H1 (cell line): ENCODE data around the gene CMYA5.

Source experiments
- CREB1 ChIP-seq: IDR thresholded peaks from 2 replicates; pipeline ENCODE4 v1.6.1; 2012; ENCODE audit warnings: inconsistent platforms
- EGR1 ChIP-seq: IDR thresholded peaks from 2 replicates; pipeline ENCODE4 v1.6.1; 2011; ENCODE audit warnings: low read depth, low read length, borderline replicate concordance
- GABPA ChIP-seq: IDR thresholded peaks from 2 replicates; pipeline ENCODE4 v1.6.1; 2011; ENCODE audit warnings: mild to moderate bottlenecking, low read length, moderate library complexity, borderline replicate concordance; ENCODE audit not compliant: insufficient read depth
- POLR2AphosphoS5 ChIP-seq: IDR thresholded peaks from 2 replicates; pipeline ENCODE4 v1.6.1; 2011; ENCODE audit warnings: low read depth, low read length
- RFX5 ChIP-seq: IDR thresholded peaks from 2 replicates; pipeline ENCODE4 v1.6.1; 2011; ENCODE audit warnings: low read depth, low read length, improper control_type of control experiment, borderline replicate concordance
- SP1 ChIP-seq: IDR thresholded peaks from 2 replicates; pipeline ENCODE4 v1.6.1; 2011; ENCODE audit warnings: low read depth, low read length
- TBP ChIP-seq: IDR thresholded peaks from 2 replicates; pipeline ENCODE4 v1.6.1; 2011; ENCODE audit warnings: low read depth, low read length, improper control_type of control experiment
- TCF12 ChIP-seq: IDR thresholded peaks from 2 replicates; pipeline ENCODE4 v1.6.1; 2011; ENCODE audit warnings: low read depth, mild to moderate bottlenecking, low read length
- TF ChIP-seq, protein P1 (sequence below): IDR thresholded peaks from 2 replicates; pipeline ENCODE4 v1.6.1; 2012; ENCODE audit warnings: inconsistent platforms
- TF ChIP-seq, protein P2 (sequence below), 3 experiments: IDR thresholded peaks; 1 replicate in 2 of 3; 2 replicates in 1 of 3; pipeline versions ENCODE4 v1.5.1 to v1.6.1; 2011; ENCODE audit warnings: low read length in 3 of 3, mild to moderate bottlenecking in 3 of 3, inconsistent platforms in 2 of 3, low read depth in 1 of 3, moderate library complexity in 1 of 3; ENCODE audit not compliant: insufficient read depth in 1 of 3; ENCODE audit errors: control extremely low read depth in 1 of 3
- TF ChIP-seq, protein P3 (sequence below): IDR thresholded peaks from 2 replicates; pipeline ENCODE4 v1.6.1; 2012; ENCODE audit warnings: low read length, inconsistent platforms
- TF ChIP-seq, protein P4 (sequence below): IDR thresholded peaks from 2 replicates; pipeline ENCODE4 v1.6.1; 2011; ENCODE audit warnings: low read length, improper control_type of control experiment

DNA sequence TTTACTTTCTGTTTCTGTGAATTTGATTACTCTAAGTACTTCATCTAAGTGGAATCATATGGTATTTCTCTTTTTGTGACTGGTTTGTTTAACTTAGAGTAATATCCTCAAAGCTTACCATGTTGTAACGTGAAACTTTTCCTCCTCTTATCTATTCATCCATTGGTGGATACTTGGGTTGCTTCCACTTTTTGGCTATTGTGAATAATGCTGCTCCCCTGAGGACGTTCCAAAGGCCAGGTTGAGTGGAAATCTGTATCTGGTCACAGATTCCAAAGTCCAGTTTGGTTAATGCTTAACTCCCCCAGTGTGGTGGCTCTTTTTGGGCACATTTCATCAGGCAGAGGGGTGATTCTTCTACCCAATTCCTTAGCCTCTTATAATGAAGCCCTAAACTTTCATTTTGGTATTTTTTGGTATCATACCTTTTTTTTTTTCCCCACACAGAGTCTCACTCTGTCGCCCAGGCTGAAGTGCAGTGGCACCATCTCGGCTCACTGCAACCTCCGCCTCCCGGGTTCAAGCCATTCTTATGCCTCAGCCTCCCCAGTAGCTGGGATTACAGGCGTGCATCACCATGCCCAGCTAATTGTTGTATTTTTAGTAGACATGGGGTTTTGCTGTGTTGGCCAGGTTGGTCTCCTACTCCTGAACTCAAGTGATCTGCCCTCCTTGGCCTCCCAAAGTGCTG, 65.4 kb downstream of the CMYA5 start:
- no peak for TF ChIP-seq CREB1
- no peak for TF ChIP-seq SP1
- TF ChIP-seq, protein P1, sequence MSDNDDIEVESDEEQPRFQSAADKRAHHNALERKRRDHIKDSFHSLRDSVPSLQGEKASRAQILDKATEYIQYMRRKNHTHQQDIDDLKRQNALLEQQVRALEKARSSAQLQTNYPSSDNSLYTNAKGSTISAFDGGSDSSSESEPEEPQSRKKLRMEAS, result no peak
- TF ChIP-seq, protein P2, sequence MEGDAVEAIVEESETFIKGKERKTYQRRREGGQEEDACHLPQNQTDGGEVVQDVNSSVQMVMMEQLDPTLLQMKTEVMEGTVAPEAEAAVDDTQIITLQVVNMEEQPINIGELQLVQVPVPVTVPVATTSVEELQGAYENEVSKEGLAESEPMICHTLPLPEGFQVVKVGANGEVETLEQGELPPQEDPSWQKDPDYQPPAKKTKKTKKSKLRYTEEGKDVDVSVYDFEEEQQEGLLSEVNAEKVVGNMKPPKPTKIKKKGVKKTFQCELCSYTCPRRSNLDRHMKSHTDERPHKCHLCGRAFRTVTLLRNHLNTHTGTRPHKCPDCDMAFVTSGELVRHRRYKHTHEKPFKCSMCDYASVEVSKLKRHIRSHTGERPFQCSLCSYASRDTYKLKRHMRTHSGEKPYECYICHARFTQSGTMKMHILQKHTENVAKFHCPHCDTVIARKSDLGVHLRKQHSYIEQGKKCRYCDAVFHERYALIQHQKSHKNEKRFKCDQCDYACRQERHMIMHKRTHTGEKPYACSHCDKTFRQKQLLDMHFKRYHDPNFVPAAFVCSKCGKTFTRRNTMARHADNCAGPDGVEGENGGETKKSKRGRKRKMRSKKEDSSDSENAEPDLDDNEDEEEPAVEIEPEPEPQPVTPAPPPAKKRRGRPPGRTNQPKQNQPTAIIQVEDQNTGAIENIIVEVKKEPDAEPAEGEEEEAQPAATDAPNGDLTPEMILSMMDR (IDR thresholded peaks at IDR 0.05; ENCODE audit: control extremely low read depth in 1 of 3, insufficient read depth in 1 of 3, low read depth in 1 of 3, low read length in 3 of 3), result no peak
- no peak for TF ChIP-seq TCF12
- TF ChIP-seq, protein P3, sequence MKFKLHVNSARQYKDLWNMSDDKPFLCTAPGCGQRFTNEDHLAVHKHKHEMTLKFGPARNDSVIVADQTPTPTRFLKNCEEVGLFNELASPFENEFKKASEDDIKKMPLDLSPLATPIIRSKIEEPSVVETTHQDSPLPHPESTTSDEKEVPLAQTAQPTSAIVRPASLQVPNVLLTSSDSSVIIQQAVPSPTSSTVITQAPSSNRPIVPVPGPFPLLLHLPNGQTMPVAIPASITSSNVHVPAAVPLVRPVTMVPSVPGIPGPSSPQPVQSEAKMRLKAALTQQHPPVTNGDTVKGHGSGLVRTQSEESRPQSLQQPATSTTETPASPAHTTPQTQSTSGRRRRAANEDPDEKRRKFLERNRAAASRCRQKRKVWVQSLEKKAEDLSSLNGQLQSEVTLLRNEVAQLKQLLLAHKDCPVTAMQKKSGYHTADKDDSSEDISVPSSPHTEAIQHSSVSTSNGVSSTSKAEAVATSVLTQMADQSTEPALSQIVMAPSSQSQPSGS, result no peak
- no peak for TF ChIP-seq POLR2AphosphoS5
- TF ChIP-seq EGR1, result no peak
- TF ChIP-seq TBP, result no peak
- TF ChIP-seq RFX5, result no peak
- no peak for TF ChIP-seq GABPA
- TF ChIP-seq, protein P4, sequence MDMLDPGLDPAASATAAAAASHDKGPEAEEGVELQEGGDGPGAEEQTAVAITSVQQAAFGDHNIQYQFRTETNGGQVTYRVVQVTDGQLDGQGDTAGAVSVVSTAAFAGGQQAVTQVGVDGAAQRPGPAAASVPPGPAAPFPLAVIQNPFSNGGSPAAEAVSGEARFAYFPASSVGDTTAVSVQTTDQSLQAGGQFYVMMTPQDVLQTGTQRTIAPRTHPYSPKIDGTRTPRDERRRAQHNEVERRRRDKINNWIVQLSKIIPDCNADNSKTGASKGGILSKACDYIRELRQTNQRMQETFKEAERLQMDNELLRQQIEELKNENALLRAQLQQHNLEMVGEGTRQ, result no peak
